Gastrocnemius medialis (tissue), 4 donors: Measurements from ENCODE around the gene LMO2.

Experiments used
- CTCF ChIP-seq, 5 experiments: fragments of 450-650 bp in 3 of 5; fragments of 200-600 bp in 2 of 5; sonication (generic) in 2 of 5; IDR thresholded peaks in 4 of 5; conservative IDR thresholded peaks in 1 of 5; 1 replicate in 4 of 5; 2 replicates in 1 of 5; pipeline ENCODE4 v1.5.1; 2016 to 2019; ENCODE audit warnings: antibody characterized with exemption in 5 of 5, mild to moderate bottlenecking in 3 of 5, moderate library complexity in 3 of 5
- POLR2A ChIP-seq, 2 donors: fragments of 450-650 bp; IDR thresholded peaks; one replicate each; pipeline ENCODE4 v1.6.1; 2017; ENCODE audit warnings: antibody characterized with exemption in 2 of 2, mild to moderate bottlenecking in 2 of 2, moderate library complexity in 2 of 2

DNA sequence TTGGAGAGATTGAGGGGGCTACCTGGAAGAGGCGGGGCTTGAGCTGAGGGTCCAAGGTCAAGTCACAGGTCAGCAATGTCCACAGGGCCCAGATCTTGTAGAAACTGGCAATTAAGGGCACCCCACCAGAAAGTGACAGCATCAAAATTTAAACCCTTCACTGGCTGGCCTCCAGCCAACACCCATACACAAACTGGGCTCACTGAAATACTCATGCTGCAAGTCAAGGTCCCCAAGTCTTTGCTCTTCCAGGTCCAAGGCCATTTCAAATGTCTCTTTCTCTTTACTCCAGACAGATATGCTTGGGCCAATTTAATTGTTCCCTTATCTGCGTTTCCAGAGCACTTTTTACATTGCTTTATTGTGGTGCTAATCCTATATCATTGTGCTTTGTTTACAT, 36.4 kb downstream of the LMO2 start:
- TF ChIP-seq CTCF (IDR thresholded peaks at IDR 0.05 in 4 of 5, conservative IDR thresholded peaks at IDR 0.05 in 1 of 5) (no peak), POLR2A (IDR thresholded peaks at IDR 0.05) (no peak)
